Activated naive CD4-positive, alpha-beta T cell treated with anti-CD3 and anti-CD28 coated beads for 36 hours (primary cell): ENCODE data around the gene EIF1AX. TPM values are rescaled to one million over a fixed set of nuclear protein-coding genes. Genes with fewer than 3 reads are reported as not detected.
"Not testable (repeated sequence)": the region's sequence is repeated elsewhere in the genome, so short reads cannot be mapped to it uniquely, and the experiment has no call there.

ENCODE experiments used
- CTCF ChIA-PET: fragments of 350-600 bp; sonication (Branson Sonifier 250); formaldehyde crosslinking; loops from one replicate; lab custom pipeline; 2021; ENCODE audit warnings: antibody characterized with exemption; lab: Charles Lee
- DNase-seq: peaks from one replicate; pipeline ENCODE4 v3.0.0-alpha.2; 2020
- H3K27ac Mint-ChIP-seq: one replicate; pipeline ENCODE4 v1.8.0; 2021; ENCODE audit warnings: mild to moderate bottlenecking, mixed read lengths
- H3K27me3 Mint-ChIP-seq: one replicate; pipeline ENCODE4 v1.8.0; 2021; ENCODE audit warnings: low read depth, mixed read lengths
- H3K36me3 Mint-ChIP-seq: one replicate; pipeline ENCODE4 v1.8.0; 2021; ENCODE audit warnings: low read depth, mixed read lengths
- H3K4me1 Mint-ChIP-seq: one replicate; pipeline ENCODE4 v1.8.0; 2021; ENCODE audit warnings: low read depth, mixed read lengths
- H3K4me3 Mint-ChIP-seq: one replicate; pipeline ENCODE4 v1.8.0; 2021; ENCODE audit warnings: mild to moderate bottlenecking, moderate library complexity, mixed read lengths
- H3K9me3 Mint-ChIP-seq: one replicate; pipeline ENCODE4 v1.8.0; 2021; ENCODE audit warnings: mixed read lengths
- intact Hi-C: fragments of 100-400 bp; cut with micrococcal nuclease; formaldehyde crosslinking; loops from one replicate; pipeline ENCODE4 v1.15.1; 2023
- total RNA-seq, 2 experiments: library from RNA; stranded (reverse); gene quantifications; one replicate each; pipeline ENCODE4 v1.2.3, GENCODE V29; 2021

Gene EIF1AX, protein sequence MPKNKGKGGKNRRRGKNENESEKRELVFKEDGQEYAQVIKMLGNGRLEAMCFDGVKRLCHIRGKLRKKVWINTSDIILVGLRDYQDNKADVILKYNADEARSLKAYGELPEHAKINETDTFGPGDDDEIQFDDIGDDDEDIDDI
- 100 to 1,000 TPM; 106 to 109 TPM for total RNA-seq

DNA sequence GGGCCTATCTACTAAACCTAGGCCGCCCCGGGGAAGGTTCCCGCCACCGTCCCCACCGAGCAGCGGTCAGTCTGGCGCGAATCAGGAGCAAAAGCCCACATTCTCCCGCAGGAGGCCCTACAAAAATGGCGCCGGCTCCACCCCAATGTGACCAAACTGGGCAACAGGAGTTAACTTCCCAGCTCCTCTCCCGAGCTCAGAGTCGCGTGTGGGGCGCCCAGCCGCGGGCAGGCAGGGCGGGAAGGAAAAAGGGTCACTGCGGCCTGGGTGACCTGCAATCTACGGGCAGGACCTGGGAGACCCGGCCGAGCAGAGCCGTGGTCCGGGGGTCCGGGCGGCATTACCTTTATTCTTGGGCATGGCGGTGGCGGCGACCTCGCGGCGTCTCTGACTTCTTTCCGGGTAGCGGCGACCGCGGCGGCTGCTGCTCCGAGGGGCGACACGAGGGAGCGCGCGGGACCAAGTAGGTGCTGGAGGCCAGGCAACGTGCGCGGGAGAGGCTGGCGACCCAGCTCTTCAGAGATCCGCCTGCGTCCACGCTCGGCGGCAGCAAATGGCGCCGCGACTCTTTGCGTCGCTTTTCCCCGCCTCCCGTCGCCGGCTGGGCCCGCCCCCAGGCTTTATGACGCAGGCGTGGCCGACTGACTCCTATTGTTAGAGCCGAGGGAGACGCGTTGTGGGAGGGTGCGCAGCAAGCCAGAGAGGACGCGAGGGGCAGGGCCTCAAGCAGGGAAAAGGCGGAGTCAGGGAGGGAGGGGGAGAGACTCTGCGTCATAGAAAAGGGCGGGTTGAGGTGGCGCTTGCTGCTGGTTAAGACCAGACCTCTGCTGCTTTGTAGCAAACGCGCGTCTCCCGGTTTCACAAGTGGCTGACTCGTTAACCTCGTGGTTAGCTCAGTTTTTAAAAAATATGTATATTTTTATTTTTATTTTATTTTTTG, at the start of gene EIF1AX:
Gene EIF1AX (minus strand): TSS at position 558 of the 940 bp plus-strand sequence. CDS start 198 bp downstream, at position 360.
- CTCF ChIA-PET: no interaction called here
- H3K27ac Mint-ChIP-seq: peak within 1 kb of the TSS; percentile 80
- H3K4me3 Mint-ChIP-seq: peak within 1 kb of the TSS; percentile 81
- H3K27me3 Mint-ChIP-seq: no peaks in the 10 kb centered on the region
- H3K9me3 Mint-ChIP-seq: no peaks in the 10 kb centered on the region
- peaks cover 9% of the 10 kb centered on the region for H3K36me3 Mint-ChIP-seq
- H3K4me1 Mint-ChIP-seq: peaks cover 38% of the 10 kb centered on the region
- intact Hi-C loops: loop anchor here (1.0 to 5.0 kb wide), 9 partner anchors 83 to 1696 kb away; partner anchors contain the start of gene MBTPS2
- peak; percentile 97 for DNase-seq

DNA sequence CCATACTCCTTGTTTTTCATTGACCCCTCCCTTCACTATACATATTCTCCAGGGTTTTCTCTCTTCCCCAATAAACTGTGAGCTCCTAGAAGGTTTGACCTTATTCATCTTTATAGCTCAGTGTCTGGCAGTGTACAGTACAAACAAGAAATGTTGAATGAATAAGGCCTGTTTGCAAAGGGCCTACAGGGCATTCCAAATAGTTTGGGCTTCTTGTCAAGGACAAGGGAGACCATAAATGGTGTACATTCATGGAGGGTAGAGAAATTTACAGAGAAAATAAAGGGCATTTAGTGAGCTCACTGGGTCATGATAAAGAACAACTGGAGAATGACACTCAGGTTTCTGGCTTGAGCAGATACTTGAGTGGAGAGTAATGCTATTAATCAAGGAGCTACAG, 47.5 kb upstream of the EIF1AX start:
- H3K4me1 Mint-ChIP-seq: no peaks in the 10 kb centered on the region
- no peaks in the 10 kb centered on the region for H3K9me3 Mint-ChIP-seq
- H3K27ac Mint-ChIP-seq: no peak overlapping the region
- H3K4me3 Mint-ChIP-seq: no peak overlapping the region
- peaks cover 22% of the 10 kb centered on the region for H3K36me3 Mint-ChIP-seq
- DNase-seq: no peak
- CTCF ChIA-PET: no interaction called here
- no peaks in the 10 kb centered on the region for H3K27me3 Mint-ChIP-seq
- intact Hi-C loops: no loop called here

DNA sequence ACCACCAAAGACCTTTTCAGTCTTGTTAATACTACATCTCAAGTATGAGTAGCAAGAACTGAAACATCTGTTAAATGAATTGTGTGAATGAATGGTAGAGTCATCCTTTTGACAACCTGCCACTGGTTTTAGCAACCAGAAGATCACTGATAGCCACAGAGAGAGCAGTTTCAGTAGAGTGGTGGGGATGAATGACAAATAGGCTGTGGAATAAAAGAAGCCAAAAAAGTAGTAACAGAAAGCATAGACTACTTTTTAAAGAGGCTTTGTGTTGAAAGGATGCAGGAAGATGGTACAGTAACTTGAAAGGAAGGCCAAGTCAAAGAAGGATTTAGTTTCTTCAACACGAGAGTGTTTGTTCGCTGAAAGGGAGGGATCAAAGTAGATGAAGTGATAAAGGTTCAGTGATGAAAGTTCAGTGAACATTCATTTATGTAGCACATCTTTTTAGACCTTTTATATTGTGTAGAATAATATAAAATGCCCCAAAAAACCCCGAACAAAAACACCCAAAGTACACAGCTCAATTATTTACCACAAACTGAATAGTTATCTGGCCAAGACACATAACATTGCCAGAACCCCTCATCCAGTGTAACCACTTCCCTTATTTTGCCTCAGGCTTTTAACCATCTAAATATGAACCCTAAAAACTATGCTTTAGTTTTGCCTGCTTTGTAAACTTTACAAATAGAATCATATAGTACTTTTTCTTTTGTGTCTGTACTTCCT, 40.1 kb upstream of the EIF1AX start:
- H3K4me1 Mint-ChIP-seq: peaks cover 11% of the 10 kb centered on the region
- peaks cover 14% of the 10 kb centered on the region for H3K36me3 Mint-ChIP-seq
- peak; percentile 7 for DNase-seq
- no peaks in the 10 kb centered on the region for H3K27me3 Mint-ChIP-seq
- peak overlapping the region; percentile 51 for H3K27ac Mint-ChIP-seq
- CTCF ChIA-PET: interaction anchor here (0.6 kb wide), 1 partner anchor 258 kb away, joined by 3 read pairs; no protein-coding TSS in a partner anchor
- no peaks in the 10 kb centered on the region for H3K9me3 Mint-ChIP-seq
- no peak overlapping the region for H3K4me3 Mint-ChIP-seq
- intact Hi-C loops: loop anchor here (5.0 kb wide), 1 partner anchor 36 kb away; no protein-coding TSS in a partner anchor

DNA sequence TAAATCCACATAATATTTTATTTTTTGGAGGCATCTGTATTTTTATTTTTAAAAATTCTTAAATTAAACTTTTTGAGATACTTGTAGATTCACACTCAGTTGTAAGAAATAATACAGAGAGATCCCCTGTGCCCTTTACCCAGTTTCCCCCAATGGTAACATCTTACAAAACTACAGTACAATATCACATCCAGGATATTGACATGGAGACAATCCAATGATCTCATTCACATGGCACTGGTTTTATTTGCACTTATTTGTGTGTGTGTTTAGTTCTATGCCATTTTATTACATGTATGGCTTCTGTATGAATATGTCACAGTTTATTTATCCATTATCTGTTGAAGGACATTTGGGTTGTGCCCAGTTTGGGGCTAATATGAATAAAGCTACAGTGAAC, 35.5 kb upstream of the EIF1AX start:
- Mint-ChIP-seq H3K9me3 (no peaks in the 10 kb centered on the region), H3K4me3 (no peak overlapping the region), H3K27ac (no peak overlapping the region), H3K36me3 (peaks cover 9% of the 10 kb centered on the region), H3K27me3 (no peaks in the 10 kb centered on the region), H3K4me1 (peaks cover 8% of the 10 kb centered on the region)
- DNase-seq: no peak
- CTCF ChIA-PET: no interaction called here
- intact Hi-C loops: no loop called here

DNA sequence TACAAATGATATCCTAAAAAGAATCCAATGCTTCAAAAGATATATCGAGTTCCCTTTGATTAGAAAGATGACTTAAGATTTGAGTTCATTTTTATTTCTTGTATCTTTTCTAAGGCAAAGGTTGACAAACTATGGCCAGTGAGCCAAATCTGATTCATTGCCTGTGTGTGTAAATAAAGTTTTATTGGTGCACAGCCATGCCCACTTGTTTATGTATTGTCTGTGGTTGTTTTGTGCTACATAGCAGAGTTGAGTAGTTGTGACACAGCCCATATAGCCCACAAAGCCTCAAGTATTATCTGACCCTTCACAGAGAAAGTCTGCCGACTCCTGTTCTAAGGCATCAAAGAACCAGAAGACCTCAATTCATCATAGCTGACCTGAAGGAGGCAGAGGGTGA, 32.2 kb upstream of the EIF1AX start:
- CTCF ChIA-PET: no interaction called here
- intact Hi-C loops: no loop called here
- no peaks in the 10 kb centered on the region for H3K9me3 Mint-ChIP-seq
- no peaks in the 10 kb centered on the region for H3K4me1 Mint-ChIP-seq
- DNase-seq: no peak
- no peak overlapping the region for H3K4me3 Mint-ChIP-seq
- H3K27me3 Mint-ChIP-seq: no peaks in the 10 kb centered on the region
- no peak overlapping the region for H3K27ac Mint-ChIP-seq
- peaks cover 4% of the 10 kb centered on the region for H3K36me3 Mint-ChIP-seq

DNA sequence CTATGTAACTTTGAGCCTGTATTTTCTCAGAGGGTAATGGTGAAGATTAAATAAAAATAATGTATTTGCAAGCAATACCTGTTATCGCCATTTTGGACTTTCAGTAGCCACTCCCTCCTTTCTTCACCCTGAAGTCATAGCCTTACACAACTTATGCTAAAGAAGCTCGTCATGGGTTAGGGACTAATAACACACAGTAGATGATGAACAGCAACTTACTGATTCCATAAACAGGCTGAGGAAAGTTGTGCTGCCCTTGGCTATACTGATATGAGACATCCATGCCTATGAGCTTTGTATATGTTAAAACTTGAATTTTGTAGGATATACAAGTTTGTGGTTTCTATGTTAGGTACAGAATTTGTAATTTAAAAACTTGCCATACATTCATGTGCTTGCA, 31.7 kb upstream of the EIF1AX start:
- Mint-ChIP-seq H3K36me3 (peaks cover 4% of the 10 kb centered on the region), H3K27ac (no peak overlapping the region), H3K4me1 (no peaks in the 10 kb centered on the region), H3K4me3 (no peak overlapping the region), H3K27me3 (no peaks in the 10 kb centered on the region), H3K9me3 (no peaks in the 10 kb centered on the region)
- intact Hi-C loops: no loop called here
- no peak for DNase-seq
- CTCF ChIA-PET: no interaction called here

DNA sequence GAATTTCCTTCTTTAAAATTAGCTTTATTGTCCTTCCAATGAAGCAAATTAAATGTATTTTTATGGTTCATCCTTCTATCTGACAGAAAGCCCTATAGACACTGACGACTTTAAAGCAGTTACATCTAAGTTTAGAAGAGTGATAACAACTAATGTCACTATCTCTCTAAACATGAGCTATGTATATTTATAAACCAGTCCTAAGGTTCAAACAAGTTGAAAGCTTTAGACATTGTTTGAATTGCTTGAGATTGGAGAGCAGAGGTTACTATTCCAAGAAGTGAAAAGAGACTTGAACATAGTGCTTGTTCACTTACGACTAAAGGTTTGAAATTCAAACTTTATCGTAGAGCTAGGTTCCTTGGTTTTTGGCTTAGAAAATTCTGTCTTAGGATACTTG, 30.2 kb upstream of the EIF1AX start:
- CTCF ChIA-PET: no interaction called here

DNA sequence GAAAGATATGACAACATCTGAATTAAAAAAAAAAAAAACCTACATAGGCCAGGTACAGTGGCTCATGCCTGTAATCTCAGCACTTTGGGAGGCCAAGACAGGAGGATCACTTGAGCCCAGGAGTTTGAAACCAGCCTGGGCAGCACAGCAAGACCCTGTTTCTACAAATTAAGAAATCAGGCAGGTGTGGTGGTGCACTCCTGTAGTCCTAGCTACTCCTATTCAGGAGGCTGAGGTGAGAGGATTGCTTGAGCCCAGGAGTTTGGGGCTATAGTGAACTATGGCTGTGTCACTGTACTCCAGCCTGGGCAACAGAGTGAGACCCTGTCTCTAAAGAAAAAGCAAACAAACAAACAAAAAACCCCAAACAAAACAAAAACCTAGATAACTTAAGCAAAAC, 20.9 kb upstream of the EIF1AX start:
- H3K27ac Mint-ChIP-seq, DNase-seq, intact Hi-C loops, CTCF ChIA-PET, H3K4me3 Mint-ChIP-seq, H3K9me3 Mint-ChIP-seq, H3K27me3 Mint-ChIP-seq, H3K4me1 Mint-ChIP-seq: not testable (repeated sequence)
- H3K36me3 Mint-ChIP-seq: peaks cover 12% of the 10 kb centered on the region

More for the DNA sequence above, 30.2 kb upstream of the EIF1AX start:
- Mint-ChIP-seq H3K27ac (no peak overlapping the region), H3K9me3 (no peaks in the 10 kb centered on the region), H3K36me3 (peaks cover 6% of the 10 kb centered on the region), H3K4me1 (no peaks in the 10 kb centered on the region), H3K4me3 (no peak overlapping the region), H3K27me3 (no peaks in the 10 kb centered on the region)
- no peak for DNase-seq
- intact Hi-C loops: no loop called here

DNA sequence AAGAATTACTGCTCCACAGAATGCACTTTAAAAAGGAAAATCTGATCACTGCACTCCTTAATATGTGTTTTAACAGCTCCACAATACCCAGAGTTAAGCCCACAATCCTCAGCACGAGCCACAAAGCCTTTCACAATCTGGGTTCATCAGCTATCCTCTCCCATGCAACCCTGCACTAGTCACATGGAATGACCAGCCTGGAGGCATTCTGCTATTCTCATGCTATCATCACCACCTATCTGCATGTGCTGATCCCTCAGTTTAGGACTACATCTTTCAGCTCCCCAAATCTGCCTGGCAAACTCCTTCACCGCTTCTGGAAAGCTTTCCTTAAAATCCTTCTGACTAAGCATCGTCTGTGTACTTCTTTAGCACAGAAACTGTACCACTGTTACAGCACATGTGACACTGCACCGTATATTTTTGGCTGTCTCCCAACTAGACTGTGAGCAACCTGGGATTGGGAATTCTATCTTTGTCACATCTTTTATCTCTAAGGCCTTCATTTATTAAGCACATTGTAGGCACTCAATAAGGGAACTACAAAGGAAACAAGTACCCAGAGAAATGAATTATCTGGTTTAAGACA, 18.3 kb upstream of the EIF1AX start:
- Mint-ChIP-seq H3K36me3 (peaks cover 17% of the 10 kb centered on the region), H3K27ac (no peak overlapping the region), H3K4me1 (no peaks in the 10 kb centered on the region), H3K4me3 (no peak overlapping the region), H3K9me3 (no peaks in the 10 kb centered on the region), H3K27me3 (no peaks in the 10 kb centered on the region)
- DNase-seq: no peak
- intact Hi-C loops: no loop called here
- CTCF ChIA-PET: no interaction called here

DNA sequence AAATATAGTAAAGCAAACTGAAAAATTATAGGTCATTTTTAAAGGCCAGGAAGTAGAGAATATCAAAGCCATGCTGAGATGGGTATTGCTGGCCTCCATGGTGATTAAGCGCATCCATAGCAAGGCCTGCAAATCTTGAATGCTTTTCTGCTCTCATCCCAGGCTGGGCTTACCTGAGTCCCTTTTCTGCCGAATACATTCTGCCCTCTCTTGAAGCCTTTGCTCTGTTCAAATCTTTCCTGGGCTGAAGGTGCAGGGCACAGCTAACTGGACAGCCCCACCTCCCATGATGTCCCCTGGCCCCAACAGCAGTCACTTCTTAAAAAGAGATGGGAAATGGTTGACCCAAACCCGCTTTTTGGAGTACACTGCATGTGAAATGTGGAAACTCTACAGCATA, 10.1 kb upstream of the EIF1AX start:
- Mint-ChIP-seq H3K27me3 (no peaks in the 10 kb centered on the region), H3K9me3 (no peaks in the 10 kb centered on the region), H3K36me3 (peaks cover 13% of the 10 kb centered on the region), H3K4me1 (peaks cover 5% of the 10 kb centered on the region), H3K4me3 (no peak overlapping the region), H3K27ac (no peak overlapping the region)
- CTCF ChIA-PET: no interaction called here
- no peak for DNase-seq
- intact Hi-C loops: no loop called here

DNA sequence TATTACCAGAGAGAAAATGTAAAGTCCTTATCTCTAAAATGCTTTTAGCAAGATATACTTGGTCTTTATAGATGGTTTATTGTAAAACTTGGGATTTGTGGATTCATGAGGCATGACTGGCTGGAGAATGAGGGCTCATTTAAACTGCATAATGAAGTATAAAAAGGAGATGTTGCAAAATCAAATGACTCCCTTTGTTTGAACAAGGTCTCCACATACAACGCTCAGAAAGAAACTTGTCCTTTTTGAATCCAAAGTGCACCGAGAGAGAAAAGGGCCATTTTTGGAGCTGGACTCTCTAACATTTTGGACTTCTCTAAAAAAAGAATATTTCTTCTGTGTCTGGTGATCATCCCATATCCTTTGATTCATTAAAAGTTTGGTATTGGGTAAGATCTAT, 7.7 kb upstream of the EIF1AX start:
- Mint-ChIP-seq H3K36me3 (peaks cover 5% of the 10 kb centered on the region), H3K9me3 (no peaks in the 10 kb centered on the region), H3K4me1 (peaks cover 11% of the 10 kb centered on the region), H3K27ac (no peak overlapping the region), H3K27me3 (no peaks in the 10 kb centered on the region), H3K4me3 (no peak overlapping the region)
- DNase-seq: no peak
- intact Hi-C loops: no loop called here
- CTCF ChIA-PET: no interaction called here

DNA sequence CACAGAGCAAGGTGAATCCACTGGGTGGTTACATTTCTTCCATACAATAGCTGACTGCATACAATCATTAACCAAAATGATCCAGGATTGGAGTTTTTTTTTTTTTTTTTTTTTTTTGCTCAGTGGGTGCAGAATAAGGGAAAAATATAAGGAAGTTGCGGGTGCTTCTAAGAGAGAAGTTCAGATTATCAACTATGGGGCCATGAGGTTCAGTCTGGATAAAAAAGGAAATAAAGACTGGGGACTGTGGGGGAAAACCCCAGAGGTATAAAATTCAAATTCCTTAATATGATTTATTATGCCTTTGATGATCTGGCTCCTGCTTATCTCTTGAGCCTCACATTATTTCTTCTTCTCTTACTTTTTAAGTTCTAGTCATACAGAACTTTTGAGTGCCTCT, 5.9 kb upstream of the EIF1AX start:
- no peak for DNase-seq
- intact Hi-C loops: no loop called here
- Mint-ChIP-seq H3K27me3 (no peaks in the 10 kb centered on the region), H3K27ac (no peak overlapping the region), H3K4me1 (peaks cover 23% of the 10 kb centered on the region), H3K9me3 (no peaks in the 10 kb centered on the region), H3K36me3 (peaks cover 2% of the 10 kb centered on the region), H3K4me3 (no peak overlapping the region)
- CTCF ChIA-PET: no interaction called here
